OCI-LY1 (cell line): ENCODE data around the gene RALGPS1.

Experiments used
- H2AFZ ChIP-seq: fragments of 200-600 bp; sonication (generic), shearing (Covaris generic); 2 replicates; pipeline ENCODE4 v1.6.0; 2014; ENCODE audit warnings: antibody characterized with exemption, mild to moderate bottlenecking, low read length
- H3F3A ChIP-seq: fragments of 200-600 bp; sonication (generic), shearing (Covaris generic); 2 replicates; pipeline ENCODE4 v1.6.0; 2014; ENCODE audit warnings: mild to moderate bottlenecking, antibody characterized with exemption, low read length, moderate library complexity; ENCODE audit not compliant: insufficient read depth
- H3K27ac ChIP-seq: fragments of 200-600 bp; sonication (generic); 2 replicates; pipeline ENCODE4 v1.5.1; 2014; ENCODE audit warnings: low read length, mixed run types, mild to moderate bottlenecking, low read depth; ENCODE audit not compliant: poor library complexity, severe bottlenecking
- H3K27me3 ChIP-seq: fragments of 200-600 bp; sonication (generic); 2 replicates; pipeline ENCODE4 v1.6.0; 2014; ENCODE audit warnings: antibody characterized with exemption, mild to moderate bottlenecking, low read length, moderate library complexity; ENCODE audit not compliant: insufficient read depth
- H3K36me3 ChIP-seq: fragments of 200-600 bp; sonication (generic); 2 replicates; pipeline ENCODE4 v1.6.1; 2014; ENCODE audit warnings: mild to moderate bottlenecking, antibody characterized with exemption, low read length, moderate library complexity, mixed read lengths; ENCODE audit not compliant: insufficient read depth
- H3K4me1 ChIP-seq: fragments of 200-600 bp; sonication (generic); 2 replicates; pipeline ENCODE4 v1.5.1; 2014; ENCODE audit warnings: mild to moderate bottlenecking, low read length, moderate library complexity; ENCODE audit not compliant: insufficient read depth, severe bottlenecking
- H3K4me2 ChIP-seq: fragments of 200-600 bp; sonication (generic), shearing (Covaris generic); 2 replicates; pipeline ENCODE4 v1.6.1; 2014; ENCODE audit warnings: low read length
- H3K4me3 ChIP-seq: fragments of 200-600 bp; sonication (generic); 2 replicates; pipeline ENCODE4 v1.5.1; 2014; ENCODE audit warnings: low read length, low read depth, mild to moderate bottlenecking, mixed read lengths; ENCODE audit not compliant: poor library complexity, severe bottlenecking
- H3K79me2 ChIP-seq: fragments of 200-600 bp; shearing (Covaris generic); 2 replicates; pipeline ENCODE4 v1.6.1; 2016; ENCODE audit warnings: mixed run types, low read length, mixed read lengths; ENCODE audit not compliant: insufficient read depth
- H3K9ac ChIP-seq: fragments of 200-600 bp; sonication (generic), shearing (Covaris generic); 2 replicates; pipeline ENCODE4 v1.6.1; 2014; ENCODE audit warnings: mild to moderate bottlenecking, low read length, mixed read lengths
- H3K9me2 ChIP-seq: fragments of 200-600 bp; sonication (generic), shearing (Covaris generic); 2 replicates; pipeline ENCODE4 v1.6.1; 2014; ENCODE audit warnings: low read depth, mild to moderate bottlenecking, low read length, mixed read lengths
- H3K9me3 ChIP-seq: fragments of 200-600 bp; shearing (Covaris generic); 2 replicates; pipeline ENCODE4 v1.6.1; 2014; ENCODE audit warnings: low read length, mixed read lengths
- H4K20me1 ChIP-seq: fragments of 200-600 bp; sonication (generic), shearing (Covaris generic); 2 replicates; pipeline ENCODE4 v1.6.0; 2016; ENCODE audit warnings: mild to moderate bottlenecking, low read length; ENCODE audit not compliant: insufficient read depth
- CTCF ChIP-seq: fragments of 200-600 bp; sonication (generic), shearing (Covaris generic); IDR thresholded peaks from 2 replicates; pipeline ENCODE4 v1.5.1; 2017; ENCODE audit warnings: mild to moderate bottlenecking, antibody characterized with exemption, low read length, moderate library complexity, mixed read lengths
- EZH2 ChIP-seq: fragments of 200-600 bp; sonication (generic), shearing (Covaris generic); IDR thresholded peaks from 2 replicates; pipeline ENCODE4 v1.8.0; 2017; ENCODE audit warnings: borderline replicate concordance, mixed run types, mild to moderate bottlenecking, antibody characterized with exemption, low read length, moderate library complexity, mixed read lengths

Gene RALGPS1

DNA sequence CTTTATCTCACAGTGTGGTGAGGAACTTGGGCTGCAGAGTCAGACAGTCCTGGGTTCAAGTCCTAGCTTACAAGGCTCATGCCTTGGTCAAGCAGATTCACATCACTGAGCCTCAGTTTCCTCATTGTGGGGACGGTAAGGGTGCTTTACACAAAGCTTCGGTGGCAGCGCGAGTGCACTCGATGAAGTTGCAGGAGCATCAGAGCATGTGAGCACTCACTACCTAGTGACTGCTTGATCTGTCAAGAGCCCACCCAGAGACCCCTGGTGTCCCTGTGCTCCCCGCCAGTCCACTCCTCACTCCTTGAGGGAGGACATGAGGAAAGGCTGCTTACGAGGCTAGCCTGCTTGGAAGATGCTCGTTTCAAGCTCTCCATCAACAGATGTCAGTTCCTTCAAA, 293.8 kb downstream of the RALGPS1 start:
- Histone ChIP-seq H3K9me3 (no peaks in the 10 kb centered on the region), H3K79me2 (no peaks in the 10 kb centered on the region), H3K4me1 (no peaks in the 10 kb centered on the region), H3K27me3 (peaks cover 5% of the 10 kb centered on the region; the same call in 1 of the 2 replicates), H3K4me2 (no peak overlapping the region), H3K4me3 (no peak overlapping the region), H3F3A (no peaks in the 10 kb centered on the region), H4K20me1 (no peaks in the 10 kb centered on the region), H3K27ac (no peak overlapping the region), H2AFZ (no peak overlapping the region), H3K9ac (no peak overlapping the region), H3K9me2 (no peaks in the 10 kb centered on the region), H3K36me3 (no peaks in the 10 kb centered on the region)
- TF ChIP-seq EZH2 (no peak), CTCF (no peak)

- H3K9me3 ChIP-seq: no peaks in the 10 kb centered on the region
- H3K4me3 ChIP-seq: no peak overlapping the region
- no peaks in the 10 kb centered on the region for H3K4me1 ChIP-seq
- H3K27me3 ChIP-seq: peaks cover 5% of the 10 kb centered on the region; the same call in 1 of the 2 replicates
- H3K79me2 ChIP-seq: no peaks in the 10 kb centered on the region
- H3K4me2 ChIP-seq: no peak overlapping the region
- no peaks in the 10 kb centered on the region for H3F3A ChIP-seq
- H3K27ac ChIP-seq: no peak overlapping the region
- H3K36me3 ChIP-seq: no peaks in the 10 kb centered on the region
- H3K9me2 ChIP-seq: no peaks in the 10 kb centered on the region
- no peak overlapping the region for H3K9ac ChIP-seq
- no peak overlapping the region for H2AFZ ChIP-seq
- no peak for TF ChIP-seq EZH2
- TF ChIP-seq CTCF: no peak
- no peaks in the 10 kb centered on the region for H4K20me1 ChIP-seq
These were observed 294.6 kb downstream of the RALGPS1 start for GRCh38 chr9:127209220-127209619.

- H3K27me3 ChIP-seq: peaks cover 5% of the 10 kb centered on the region; the same call in 1 of the 2 replicates
- no peaks in the 10 kb centered on the region for H3K9me3 ChIP-seq
These were observed 295.5 kb downstream of the RALGPS1 start for GRCh38 chr9:127209948-127210640.

More at GRCh38 chr9:127209948-127210640, 295.5 kb downstream of the RALGPS1 start:
- Histone ChIP-seq H3K27ac (no peak overlapping the region), H3K79me2 (no peaks in the 10 kb centered on the region), H3K4me2 (no peak overlapping the region), H2AFZ (no peak overlapping the region), H3K4me3 (no peak overlapping the region), H3K9ac (no peak overlapping the region), H3K36me3 (no peaks in the 10 kb centered on the region), H3K4me1 (no peaks in the 10 kb centered on the region), H3K9me2 (no peaks in the 10 kb centered on the region), H4K20me1 (no peaks in the 10 kb centered on the region), H3F3A (no peaks in the 10 kb centered on the region)
- TF ChIP-seq EZH2 (no peak), CTCF (no peak)
